HepG2 (cell line): ENCODE measurements around the gene PLOD3. TPM values are rescaled to one million over a fixed set of nuclear protein-coding genes. Genes with fewer than 3 reads are reported as not detected.
A peak's percentile ranks its signal among the peaks of the same experiment; 100 is the strongest.

Source experiments
- CBFB ChIP-seq: sonication (generic); formaldehyde crosslinking; IDR thresholded peaks from 2 replicates; pipeline ENCODE4 v1.4.0; 2020; ENCODE audit warnings: missing genetic modification reagents
- EHMT2 ChIP-seq: fragments of 200-600 bp; sonication (generic); IDR thresholded peaks from 2 replicates; pipeline ENCODE4 v1.7.0; 2017; ENCODE audit warnings: antibody characterized with exemption, low read depth, low read length, borderline replicate concordance
- FOXK1 ChIP-seq: sonication (generic); formaldehyde crosslinking; IDR thresholded peaks from 2 replicates; pipeline ENCODE4 v1.4.0; 2020; ENCODE audit warnings: low read depth, missing genetic modification reagents, borderline replicate concordance
- GABPB1 ChIP-seq: IDR thresholded peaks from 2 replicates; pipeline ENCODE4 v1.6.1; 2016; ENCODE audit warnings: mild to moderate bottlenecking, missing genetic modification reagents, moderate library complexity, missing compliant biosample characterization
- HNF4A ChIP-seq: sonication (generic); formaldehyde crosslinking; IDR thresholded peaks from 2 replicates; pipeline ENCODE4 v1.4.0; 2020; ENCODE audit warnings: missing genetic modification reagents
- KMT2A ChIP-seq: sonication (generic); formaldehyde crosslinking; IDR thresholded peaks from 2 replicates; pipeline ENCODE4 v1.4.0; 2020; ENCODE audit warnings: missing genetic modification reagents
- NFYB ChIP-seq: sonication (generic); formaldehyde crosslinking; IDR thresholded peaks from 2 replicates; pipeline ENCODE4 v1.4.0; 2020; ENCODE audit warnings: missing genetic modification reagents
- NONO ChIP-seq, 2 experiments: fragments of 450-650 bp in 1 of 2; sonication (generic) in 1 of 2; formaldehyde crosslinking in 1 of 2; IDR thresholded peaks in 1 of 2; conservative IDR thresholded peaks in 1 of 2; 2 replicates each; pipeline versions ENCODE4 v1.6.1 to v1.8.0; 2017 to 2022; ENCODE audit warnings: mild to moderate bottlenecking in 1 of 2, missing genetic modification reagents in 1 of 2, moderate library complexity in 1 of 2
- PHF5A ChIP-seq: IDR thresholded peaks from one replicate; pipeline ENCODE4 v1.6.1; 2018; ENCODE audit warnings: low read depth, missing genetic modification reagents; ENCODE audit not compliant: unreplicated experiment
- SCMH1 ChIP-seq: sonication (generic); formaldehyde crosslinking; IDR thresholded peaks from 2 replicates; pipeline ENCODE4 v1.9.0; 2021; ENCODE audit warnings: missing genetic modification reagents, mild to moderate bottlenecking, borderline replicate concordance
- SMAD9 ChIP-seq: sonication (generic); formaldehyde crosslinking; IDR thresholded peaks from 2 replicates; pipeline ENCODE4 v1.5.1; 2020; ENCODE audit warnings: mild to moderate bottlenecking, missing genetic modification reagents
- TERF1 ChIP-seq: sonication (generic); formaldehyde crosslinking; IDR thresholded peaks from 2 replicates; pipeline ENCODE4 v1.8.0; 2022; ENCODE audit warnings: mild to moderate bottlenecking, missing genetic modification reagents, moderate library complexity
- YY1 ChIP-seq: IDR thresholded peaks from 2 replicates; pipeline ENCODE4 v1.6.1; 2011; ENCODE audit warnings: low read length, low read depth, moderate library complexity, mild to moderate bottlenecking; ENCODE audit not compliant: insufficient read depth, insufficient replicate concordance
- ZBTB3 ChIP-seq: sonication (generic); formaldehyde crosslinking; IDR thresholded peaks from 2 replicates; pipeline ENCODE4 v1.4.0; 2020; ENCODE audit warnings: low read depth, mild to moderate bottlenecking, moderate library complexity, missing genetic modification reagents, borderline replicate concordance
- ZEB1 ChIP-seq: IDR thresholded peaks from 2 replicates; pipeline ENCODE4 v1.6.1; 2012; ENCODE audit warnings: mild to moderate bottlenecking, low read depth, inconsistent platforms; ENCODE audit not compliant: insufficient replicate concordance
- ZFP36L2 ChIP-seq: sonication (generic); formaldehyde crosslinking; IDR thresholded peaks from 2 replicates; pipeline ENCODE4 v1.4.0; 2020; ENCODE audit warnings: missing genetic modification reagents
- ZKSCAN5 ChIP-seq: sonication (generic); formaldehyde crosslinking; IDR thresholded peaks from 2 replicates; pipeline ENCODE4 v1.5.1; 2020; ENCODE audit warnings: mild to moderate bottlenecking, missing genetic modification reagents
- ZNF124 ChIP-seq: sonication (generic); formaldehyde crosslinking; IDR thresholded peaks from 2 replicates; pipeline ENCODE4 v1.4.0; 2020; ENCODE audit warnings: missing genetic modification reagents
- ZNF580 ChIP-seq: IDR thresholded peaks from 2 replicates; pipeline ENCODE4 v1.6.1; 2016; ENCODE audit warnings: low read depth, borderline replicate concordance
- ZNF615 ChIP-seq: sonication (generic); formaldehyde crosslinking; IDR thresholded peaks from 2 replicates; pipeline ENCODE4 v1.5.0; 2020; ENCODE audit warnings: mild to moderate bottlenecking, missing genetic modification reagents, borderline replicate concordance
- ZSCAN21 ChIP-seq: sonication (generic); formaldehyde crosslinking; IDR thresholded peaks from 2 replicates; pipeline ENCODE4 v1.8.0; 2022; ENCODE audit warnings: mild to moderate bottlenecking, missing genetic modification reagents, moderate library complexity, borderline replicate concordance
- polyA plus RNA-seq, 8 experiments: library from polyadenylated mRNA; depleted of rRNA in 3 of 8; stranded (reverse) in 7 of 8; unstranded in 1 of 8; fragments of >200 nt; fragmentation: Illumina TruSeq in 4 of 8; extraction: Trizol in 4 of 8; gene quantifications; 2 replicates each; pipeline versions ENCODE4 v1.2.1 to v1.2.3, GENCODE V29; 2011 to 2016; ENCODE audit warnings: low read depth in 4 of 8, missing spikeins in 1 of 8, mixed read lengths in 1 of 8; ENCODE audit not compliant: insufficient read depth in 1 of 8
- total RNA-seq, 5 experiments: library from RNA; depleted of rRNA; stranded (reverse); fragments of >200 nt; fragmentation: Illumina TruSeq; extraction: Trizol; gene quantifications; 2 replicates each; pipeline ENCODE4 v1.2.3, GENCODE V29; 2016; ENCODE audit warnings: low read depth in 1 of 5
- TF ChIP-seq, protein P1 (sequence below): sonication (generic); formaldehyde crosslinking; conservative IDR thresholded peaks from 2 replicates; pipeline ENCODE4 v1.8.1; 2023; ENCODE audit warnings: missing genetic modification reagents
- TF ChIP-seq, protein P2 (sequence below): IDR thresholded peaks from 2 replicates; pipeline ENCODE4 v1.6.1; 2016; ENCODE audit warnings: low read depth, control low read depth

Gene PLOD3
- total and polyA plus RNA-seq, 2 of the 13 experiments (the other 11 are each of a cell fraction or from before 2014, with no cell fraction given), result 65.8 to 67.4 TPM

GRCh38 chr7:101169838-101170551 lies 47.4 kb downstream of the PLOD3 start (continued):
- TF ChIP-seq SCMH1 (no peak), CBFB (CRISPR knock-in tag) (no peak), ZSCAN21 (CRISPR knock-in tag) (no peak), SMAD9 (CRISPR knock-in tag) (no peak), KMT2A (CRISPR knock-in tag) (no peak), ZKSCAN5 (CRISPR knock-in tag) (no peak), EHMT2 (no peak), ZNF124 (CRISPR knock-in tag) (no peak), GABPB1 (CRISPR knock-in tag) (0 out of 2 replicates have a peak, but pooled peaks have one; percentile 14), NFYB (no peak), FOXK1 (CRISPR knock-in tag) (no peak), ZFP36L2 (CRISPR knock-in tag) (no peak), ZNF615 (CRISPR knock-in tag) (no peak), PHF5A (CRISPR knock-in tag) (no peak), ZEB1 (no peak), NONO (IDR thresholded peaks at IDR 0.05) (no peak), NONO (CRISPR knock-in tag; conservative IDR thresholded peaks at IDR 0.05) (0 out of 2 replicates have a peak, but pooled peaks have one; percentile 26), HNF4A (CRISPR knock-in tag) (no peak), ZNF580 (no peak), TERF1 (CRISPR knock-in tag) (no peak), ZBTB3 (no peak), YY1 (no peak)
- TF ChIP-seq, protein P1, sequence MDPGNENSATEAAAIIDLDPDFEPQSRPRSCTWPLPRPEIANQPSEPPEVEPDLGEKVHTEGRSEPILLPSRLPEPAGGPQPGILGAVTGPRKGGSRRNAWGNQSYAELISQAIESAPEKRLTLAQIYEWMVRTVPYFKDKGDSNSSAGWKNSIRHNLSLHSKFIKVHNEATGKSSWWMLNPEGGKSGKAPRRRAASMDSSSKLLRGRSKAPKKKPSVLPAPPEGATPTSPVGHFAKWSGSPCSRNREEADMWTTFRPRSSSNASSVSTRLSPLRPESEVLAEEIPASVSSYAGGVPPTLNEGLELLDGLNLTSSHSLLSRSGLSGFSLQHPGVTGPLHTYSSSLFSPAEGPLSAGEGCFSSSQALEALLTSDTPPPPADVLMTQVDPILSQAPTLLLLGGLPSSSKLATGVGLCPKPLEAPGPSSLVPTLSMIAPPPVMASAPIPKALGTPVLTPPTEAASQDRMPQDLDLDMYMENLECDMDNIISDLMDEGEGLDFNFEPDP (CRISPR knock-in tag), result no peak
- TF ChIP-seq, protein P2, sequence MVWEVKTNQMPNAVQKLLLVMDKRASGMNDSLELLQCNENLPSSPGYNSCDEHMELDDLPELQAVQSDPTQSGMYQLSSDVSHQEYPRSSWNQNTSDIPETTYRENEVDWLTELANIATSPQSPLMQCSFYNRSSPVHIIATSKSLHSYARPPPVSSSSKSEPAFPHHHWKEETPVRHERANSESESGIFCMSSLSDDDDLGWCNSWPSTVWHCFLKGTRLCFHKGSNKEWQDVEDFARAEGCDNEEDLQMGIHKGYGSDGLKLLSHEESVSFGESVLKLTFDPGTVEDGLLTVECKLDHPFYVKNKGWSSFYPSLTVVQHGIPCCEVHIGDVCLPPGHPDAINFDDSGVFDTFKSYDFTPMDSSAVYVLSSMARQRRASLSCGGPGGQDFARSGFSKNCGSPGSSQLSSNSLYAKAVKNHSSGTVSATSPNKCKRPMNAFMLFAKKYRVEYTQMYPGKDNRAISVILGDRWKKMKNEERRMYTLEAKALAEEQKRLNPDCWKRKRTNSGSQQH (CRISPR knock-in tag), result no peak
